HG03558 (cell line): ENCODE data around the gene CAPN12.
"Not testable (repeated sequence)": the region's sequence is repeated elsewhere in the genome, so short reads cannot be mapped to it uniquely, and the experiment has no call there.

ENCODE experiments used
- ATAC-seq: cut with Tn5 transposase; IDR thresholded peaks from one replicate; pipeline ENCODE4 v1.9.1; 2021; ENCODE audit warnings: moderate number of reproducible peaks; ENCODE audit not compliant: unreplicated experiment; ENCODE audit errors: extremely low read depth

Gene CAPN12

GRCh38 chr19:38773469-38774177 is 29.3 kb upstream of the CAPN12 start, which contains the start of gene LGALS7:
Gene LGALS7 (minus strand): TSS chr19:38773517. CDS start chr19:38773492, 25 bp downstream.
- no peak for ATAC-seq

GRCh38 chr19:38771569-38771968 is 27.3 kb upstream of the CAPN12 start:
- ATAC-seq, result not testable (repeated sequence)

GRCh38 chr19:38770949-38771275 is 26.6 kb upstream of the CAPN12 start:
- not testable (repeated sequence) for ATAC-seq

GRCh38 chr19:38770228-38770948 is 26.1 kb upstream of the CAPN12 start:
- ATAC-seq, result not testable (repeated sequence)

- ATAC-seq, result no peak
Measured at GRCh38 chr19:38769635-38770211, 25.4 kb upstream of the CAPN12 start.

- ATAC-seq, result no peak
Measured at GRCh38 chr19:38766276-38767047, 22.2 kb upstream of the CAPN12 start.

- ATAC-seq, result no peak
Measured at GRCh38 chr19:38765214-38765613, 20.9 kb upstream of the CAPN12 start.

GRCh38 chr19:38763795-38764220 is 19.5 kb upstream of the CAPN12 start:
- no peak for ATAC-seq

- ATAC-seq, result not testable (repeated sequence)
Measured at GRCh38 chr19:38761884-38762389, 17.7 kb upstream of the CAPN12 start.

GRCh38 chr19:38760805-38761517 is 16.7 kb upstream of the CAPN12 start:
- ATAC-seq, result not testable (repeated sequence)

- no peak for ATAC-seq
Measured at GRCh38 chr19:38759590-38760003, 15.3 kb upstream of the CAPN12 start.

- not testable (repeated sequence) for ATAC-seq
Measured at GRCh38 chr19:38754196-38754595, 9.9 kb upstream of the CAPN12 start.

GRCh38 chr19:38753783-38754182 is 9.5 kb upstream of the CAPN12 start:
- not testable (repeated sequence) for ATAC-seq

- ATAC-seq, result no peak
Measured at GRCh38 chr19:38745316-38745715, 1.0 kb upstream of the CAPN12 start.

GRCh38 chr19:38744874-38745273 is 600 bp upstream of the CAPN12 start:
- no peak for ATAC-seq

- ATAC-seq, result no peak
Measured at GRCh38 chr19:38743394-38744297, 628 bp downstream of the CAPN12 start.

- ATAC-seq, result no peak
Measured at GRCh38 chr19:38742906-38743305, 1.4 kb downstream of the CAPN12 start.

- ATAC-seq, result no peak
Measured at GRCh38 chr19:38742296-38742695, 2.0 kb downstream of the CAPN12 start.

GRCh38 chr19:38741670-38742069 is 2.6 kb downstream of the CAPN12 start:
- ATAC-seq, result no peak
